ENCODE measurements around the gene TMEM242.

Gene TMEM242

DNA sequence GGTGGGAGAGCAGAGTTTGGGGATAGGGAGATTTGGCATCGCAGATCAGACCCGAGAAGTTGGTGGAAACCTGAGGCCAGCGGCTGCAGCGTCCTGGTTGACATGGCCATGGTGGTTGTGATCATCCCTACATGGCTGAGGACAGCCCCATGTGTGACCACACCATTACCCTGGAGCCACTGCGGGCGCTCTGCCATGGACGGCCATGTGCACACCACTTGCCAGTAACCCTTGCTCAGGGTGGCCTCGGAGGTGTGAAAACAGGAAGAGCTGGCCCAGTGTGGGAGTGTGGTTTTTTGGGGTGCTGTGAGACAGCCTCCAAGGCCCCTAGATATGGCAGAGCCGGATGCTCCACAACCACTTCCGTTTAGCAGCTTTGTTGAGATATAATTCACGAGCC lies 64.4 kb downstream of the TMEM242 start:
- no peak overlapping the region for H2BK12ac ChIP-seq (ENCODE audit: low read length in 2 of 2)
- no peak overlapping the region for H3K14ac ChIP-seq (ENCODE audit: low read length in 2 of 2)
- no peak overlapping the region for H2AK5ac ChIP-seq (ENCODE audit: low read length, severe bottlenecking)
- peaks cover 41 to 54% of the 10 kb centered on the region in 2 experiments for H3K27me3 ChIP-seq (ENCODE audit: control insufficient read depth in 1 of 2, insufficient read depth in 1 of 2, low read length in 2 of 2)
- no peaks in the 10 kb centered on the region for H3K4me1 ChIP-seq (ENCODE audit: control insufficient read depth, insufficient read depth, low read depth, low read length)
- DNase-seq = no peak
- H4K91ac ChIP-seq (ENCODE audit: low read length) = no peak overlapping the region
- 98% methylated on average over 11 of the region's 11 CpGs for WGBS
- H3K4ac ChIP-seq (ENCODE audit: low read depth in 1 of 2, low read length in 2 of 2) = no peak overlapping the region
- H3K18ac ChIP-seq (ENCODE audit: low read depth in 1 of 2, low read length in 2 of 2) = no peak overlapping the region
- H2AFZ ChIP-seq (ENCODE audit: low read depth, low read length) = no peak overlapping the region
- no peak overlapping the region for H3K23ac ChIP-seq (ENCODE audit: low read length in 2 of 2)
- no peak overlapping the region for H2BK15ac ChIP-seq (ENCODE audit: low read depth, poor library complexity, severe bottlenecking)
- H3K4me2 ChIP-seq (ENCODE audit: low read length, poor library complexity, severe bottlenecking) = no peak overlapping the region
- H3K9ac ChIP-seq (ENCODE audit: low read length) = no peak overlapping the region
- H3K79me1 ChIP-seq (replicated peaks; ENCODE audit: low read length, poor library complexity, severe bottlenecking) = no peaks in the 10 kb centered on the region
- H2BK120ac ChIP-seq (ENCODE audit: low read depth, low read length) = no peak overlapping the region
- no peak overlapping the region for H2BK5ac ChIP-seq (ENCODE audit: low read depth, low read length, poor library complexity, severe bottlenecking)
- H3K36me3 ChIP-seq (ENCODE audit: control insufficient read depth in 1 of 2, insufficient read depth in 2 of 2, low read depth in 1 of 2, low read length in 2 of 2) = no peaks in the 10 kb centered on the region
- H3K9me3 ChIP-seq (ENCODE audit: control insufficient read depth, low read length) = no peaks in the 10 kb centered on the region
- H3K27ac ChIP-seq (ENCODE audit: low read length, poor library complexity, severe bottlenecking) = no peak overlapping the region
- no peak overlapping the region for H4K8ac ChIP-seq (ENCODE audit: low read length)
- peak overlapping the region in 1 of 2 experiments; percentile 1 for H3K4me3 ChIP-seq (ENCODE audit: insufficient read depth in 1 of 2, low read depth in 1 of 2, low read length in 2 of 2)

DNA sequence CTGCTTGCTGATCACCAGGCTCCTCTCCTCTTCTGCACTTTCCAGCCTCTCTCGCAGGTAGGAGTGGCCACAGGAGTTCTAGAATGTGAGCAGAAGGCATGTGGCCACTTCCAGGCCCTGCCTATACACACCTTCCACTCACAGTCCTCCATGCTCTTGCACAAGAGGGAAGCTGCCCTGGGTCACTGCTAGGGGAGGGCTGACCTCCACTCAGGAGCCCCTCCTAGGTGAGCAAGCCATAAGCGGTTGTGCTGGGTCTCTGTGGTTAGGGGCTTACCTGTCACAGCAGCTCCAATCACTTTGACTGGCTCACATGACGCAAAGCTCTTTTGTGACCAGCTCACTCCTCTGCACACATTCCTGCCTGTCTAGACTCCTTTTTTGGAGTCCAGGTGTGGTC lies 68.2 kb downstream of the TMEM242 start:
- DNase-seq = no peak
- Histone ChIP-seq H3K23ac (ENCODE audit: low read length in 2 of 2) (no peak overlapping the region), H2BK5ac (ENCODE audit: low read depth, low read length, poor library complexity, severe bottlenecking) (no peak overlapping the region), H3K4ac (ENCODE audit: low read depth in 1 of 2, low read length in 2 of 2) (no peak overlapping the region), H2AK5ac (ENCODE audit: low read length, severe bottlenecking) (no peak overlapping the region), H2AFZ (ENCODE audit: low read depth, low read length) (no peak overlapping the region), H3K9me3 (ENCODE audit: control insufficient read depth, low read length) (no peaks in the 10 kb centered on the region), H3K27ac (ENCODE audit: low read length, poor library complexity, severe bottlenecking) (no peak overlapping the region), H3K9ac (ENCODE audit: low read length) (no peak overlapping the region), H3K27me3 (ENCODE audit: control insufficient read depth in 1 of 2, insufficient read depth in 1 of 2, low read length in 2 of 2) (peaks cover 48 to 59% of the 10 kb centered on the region in 2 experiments), H2BK15ac (ENCODE audit: low read depth, poor library complexity, severe bottlenecking) (no peak overlapping the region), H3K4me2 (ENCODE audit: low read length, poor library complexity, severe bottlenecking) (no peak overlapping the region), H3K79me1 (replicated peaks; ENCODE audit: low read length, poor library complexity, severe bottlenecking) (no peaks in the 10 kb centered on the region), H4K91ac (ENCODE audit: low read length) (no peak overlapping the region), H3K18ac (ENCODE audit: low read depth in 1 of 2, low read length in 2 of 2) (no peak overlapping the region), H3K4me1 (ENCODE audit: control insufficient read depth, insufficient read depth, low read depth, low read length) (no peaks in the 10 kb centered on the region), H3K14ac (ENCODE audit: low read length in 2 of 2) (no peak overlapping the region), H3K36me3 (ENCODE audit: control insufficient read depth in 1 of 2, insufficient read depth in 2 of 2, low read depth in 1 of 2, low read length in 2 of 2) (no peaks in the 10 kb centered on the region), H3K4me3 (ENCODE audit: insufficient read depth in 1 of 2, low read depth in 1 of 2, low read length in 2 of 2) (no peak overlapping the region), H2BK120ac (ENCODE audit: low read depth, low read length) (no peak overlapping the region), H2BK12ac (ENCODE audit: low read length in 2 of 2) (no peak overlapping the region), H4K8ac (ENCODE audit: low read length) (no peak overlapping the region)
- WGBS = 98% methylated on average over 2 of the region's 3 CpGs

DNA sequence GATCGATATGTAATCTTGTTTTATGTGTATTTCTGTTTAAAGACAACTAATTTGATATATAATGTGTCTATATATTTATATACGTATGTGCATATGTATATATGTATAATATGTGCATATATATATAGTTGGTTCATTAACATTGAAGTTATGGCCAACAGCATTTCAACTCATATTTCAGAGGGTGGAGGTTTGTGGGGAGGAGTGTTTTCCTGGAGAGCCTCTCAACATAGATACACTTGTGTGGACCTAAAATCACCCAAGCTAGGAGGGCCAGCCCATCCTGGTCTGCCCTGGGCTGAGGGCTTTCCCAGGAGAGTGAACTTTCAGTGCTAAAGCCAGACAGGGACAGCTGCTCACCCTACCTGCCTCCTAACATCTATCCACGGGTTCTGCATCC lies 68.8 kb downstream of the TMEM242 start:
- WGBS = 48% methylated on average over 1 of the region's 3 CpGs
- no peak overlapping the region for H2BK120ac ChIP-seq (ENCODE audit: low read depth, low read length)

DNA sequence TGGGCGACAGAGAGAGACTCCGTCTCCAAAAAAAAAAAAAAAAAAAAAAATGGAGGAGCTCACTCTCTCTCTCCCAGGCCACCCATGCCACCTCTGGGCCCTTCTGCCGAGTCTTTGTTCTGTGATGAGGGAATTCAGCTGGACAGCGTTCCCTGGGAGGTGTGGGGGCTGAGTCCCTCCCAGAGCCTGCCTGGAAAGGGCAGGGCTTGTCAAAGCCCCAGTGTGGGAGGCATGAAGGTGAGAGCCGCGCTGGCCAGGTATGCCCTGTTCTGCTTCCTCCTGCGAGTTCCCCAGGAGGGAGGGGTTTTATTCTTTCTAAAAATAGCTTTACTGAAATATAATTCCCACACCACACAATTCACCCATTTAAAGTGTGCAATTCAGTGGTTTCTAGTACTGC lies 69.6 kb downstream of the TMEM242 start:
- Histone ChIP-seq H3K36me3 (ENCODE audit: control insufficient read depth in 1 of 2, insufficient read depth in 2 of 2, low read depth in 1 of 2, low read length in 2 of 2) (no peaks in the 10 kb centered on the region), H3K4ac (ENCODE audit: low read depth in 1 of 2, low read length in 2 of 2) (no peak overlapping the region), H3K18ac (ENCODE audit: low read depth in 1 of 2, low read length in 2 of 2) (no peak overlapping the region)

More for the DNA sequence above, 68.8 kb downstream of the TMEM242 start:
- Histone ChIP-seq H3K4me2 (ENCODE audit: low read length, poor library complexity, severe bottlenecking) (no peak overlapping the region), H2BK5ac (ENCODE audit: low read depth, low read length, poor library complexity, severe bottlenecking) (no peak overlapping the region), H3K27ac (ENCODE audit: low read length, poor library complexity, severe bottlenecking) (no peak overlapping the region), H3K4me3 (ENCODE audit: insufficient read depth in 1 of 2, low read depth in 1 of 2, low read length in 2 of 2) (no peak overlapping the region), H2AFZ (ENCODE audit: low read depth, low read length) (no peak overlapping the region), H3K14ac (ENCODE audit: low read length in 2 of 2) (no peak overlapping the region), H3K9ac (ENCODE audit: low read length) (no peak overlapping the region), H4K91ac (ENCODE audit: low read length) (no peak overlapping the region), H3K79me1 (replicated peaks; ENCODE audit: low read length, poor library complexity, severe bottlenecking) (no peaks in the 10 kb centered on the region), H3K9me3 (ENCODE audit: control insufficient read depth, low read length) (no peaks in the 10 kb centered on the region), H3K27me3 (ENCODE audit: control insufficient read depth in 1 of 2, insufficient read depth in 1 of 2, low read length in 2 of 2) (peaks cover 47 to 64% of the 10 kb centered on the region in 2 experiments), H3K23ac (ENCODE audit: low read length in 2 of 2) (no peak overlapping the region), H3K36me3 (ENCODE audit: control insufficient read depth in 1 of 2, insufficient read depth in 2 of 2, low read depth in 1 of 2, low read length in 2 of 2) (no peaks in the 10 kb centered on the region), H2BK12ac (ENCODE audit: low read length in 2 of 2) (no peak overlapping the region), H4K8ac (ENCODE audit: low read length) (no peak overlapping the region), H3K4me1 (ENCODE audit: control insufficient read depth, insufficient read depth, low read depth, low read length) (no peaks in the 10 kb centered on the region), H3K4ac (ENCODE audit: low read depth in 1 of 2, low read length in 2 of 2) (no peak overlapping the region), H3K18ac (ENCODE audit: low read depth in 1 of 2, low read length in 2 of 2) (no peak overlapping the region), H2AK5ac (ENCODE audit: low read length, severe bottlenecking) (no peak overlapping the region), H2BK15ac (ENCODE audit: low read depth, poor library complexity, severe bottlenecking) (no peak overlapping the region)
- no peak for DNase-seq

More for the DNA sequence above, 69.6 kb downstream of the TMEM242 start:
- H4K8ac ChIP-seq (ENCODE audit: low read length) = no peak overlapping the region
- H2AFZ ChIP-seq (ENCODE audit: low read depth, low read length) = no peak overlapping the region
- H3K27me3 ChIP-seq (ENCODE audit: control insufficient read depth in 1 of 2, insufficient read depth in 1 of 2, low read length in 2 of 2) = peaks cover 45 to 63% of the 10 kb centered on the region in 2 experiments
- H3K4me3 ChIP-seq (ENCODE audit: insufficient read depth in 1 of 2, low read depth in 1 of 2, low read length in 2 of 2) = no peak overlapping the region
- H2BK15ac ChIP-seq (ENCODE audit: low read depth, poor library complexity, severe bottlenecking) = no peak overlapping the region
- H3K14ac ChIP-seq (ENCODE audit: low read length in 2 of 2) = no peak overlapping the region
- no peak overlapping the region for H3K27ac ChIP-seq (ENCODE audit: low read length, poor library complexity, severe bottlenecking)
- H3K9ac ChIP-seq (ENCODE audit: low read length) = no peak overlapping the region
- H2AK5ac ChIP-seq (ENCODE audit: low read length, severe bottlenecking) = no peak overlapping the region
- WGBS = 61% methylated on average over 2 of the region's 7 CpGs
- DNase-seq = no peak
- no peak overlapping the region for H2BK120ac ChIP-seq (ENCODE audit: low read depth, low read length)
- H3K4me1 ChIP-seq (ENCODE audit: control insufficient read depth, insufficient read depth, low read depth, low read length) = no peaks in the 10 kb centered on the region
- no peaks in the 10 kb centered on the region for H3K79me1 ChIP-seq (replicated peaks; ENCODE audit: low read length, poor library complexity, severe bottlenecking)
- no peak overlapping the region for H2BK12ac ChIP-seq (ENCODE audit: low read length in 2 of 2)
- H2BK5ac ChIP-seq (ENCODE audit: low read depth, low read length, poor library complexity, severe bottlenecking) = no peak overlapping the region
- no peaks in the 10 kb centered on the region for H3K9me3 ChIP-seq (ENCODE audit: control insufficient read depth, low read length)
- H3K4me2 ChIP-seq (ENCODE audit: low read length, poor library complexity, severe bottlenecking) = no peak overlapping the region
- no peak overlapping the region for H3K23ac ChIP-seq (ENCODE audit: low read length in 2 of 2)
- H4K91ac ChIP-seq (ENCODE audit: low read length) = no peak overlapping the region
